Stimulated activated CD8-positive, alpha-beta memory T cell treated with anti-CD3 and anti-CD28 coated beads, Interleukin-15, amount 100 ng/mL, for 24 hours (primary cell): ENCODE data around the gene OR52A5.

Experiments
- DNase-seq: peaks from one replicate; pipeline ENCODE4 v3.0.0-alpha.2; 2020; ENCODE audit warnings: low read depth

The OR52A5 gene

DNA sequence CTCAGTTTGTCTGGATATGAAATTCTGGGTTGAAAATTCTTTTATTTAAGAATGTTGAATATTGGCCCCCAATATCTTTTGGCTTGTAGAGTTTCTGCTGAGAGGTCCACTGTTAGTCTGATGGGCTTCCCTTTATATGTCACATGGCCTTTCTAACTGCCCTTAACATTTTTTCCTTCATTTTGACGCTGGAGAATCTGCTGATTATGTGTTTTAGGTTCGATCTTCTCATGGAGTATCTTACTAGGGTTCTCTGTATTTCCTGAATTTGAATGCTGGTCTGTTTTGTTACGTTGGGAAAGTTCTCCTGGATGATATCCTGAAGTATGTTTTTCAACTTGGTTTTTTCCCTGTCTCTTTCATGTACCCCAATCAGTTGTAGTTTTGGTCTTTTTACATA lies 22.8 kb downstream of the OR52A5 start:
- DNase-seq, result no peak

DNA sequence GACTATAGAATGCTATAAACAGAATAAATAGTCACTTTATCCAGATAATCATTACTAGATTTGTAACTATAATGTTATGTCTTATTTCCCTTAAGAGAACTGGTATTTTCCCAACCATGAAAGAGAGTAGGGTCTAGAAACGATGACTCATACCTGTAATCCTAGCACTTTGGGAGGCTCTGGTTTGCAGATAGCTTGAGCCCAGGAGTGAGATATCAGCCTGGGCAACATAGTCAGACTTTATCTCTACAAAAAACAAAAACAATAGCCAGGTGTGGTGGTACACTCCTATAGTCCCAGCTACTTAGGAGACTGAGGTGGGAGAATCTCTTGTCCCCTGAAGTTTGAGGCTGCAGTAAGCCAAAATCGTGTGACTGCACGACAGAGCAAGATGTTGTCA lies 30.9 kb downstream of the OR52A5 start:
- DNase-seq, result no peak

DNA sequence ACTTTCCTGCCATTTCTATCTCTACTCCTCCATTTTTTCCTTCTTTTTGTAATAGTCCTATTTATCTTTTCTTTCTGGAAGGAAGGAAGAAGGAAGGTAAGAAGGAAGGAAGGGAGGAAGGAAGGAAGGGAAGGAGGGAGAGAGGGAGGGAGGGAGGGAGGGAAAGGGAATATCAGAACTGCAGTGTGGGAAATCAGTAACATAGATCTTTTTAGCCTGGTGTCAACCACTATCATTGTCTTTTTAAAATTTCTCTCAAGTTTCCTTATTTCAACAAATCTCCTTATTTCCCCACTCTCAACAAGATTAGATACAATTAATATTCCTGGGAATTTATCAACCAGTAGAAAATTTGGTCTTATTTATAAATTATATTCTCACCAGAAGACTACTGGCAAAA lies 35.1 kb downstream of the OR52A5 start:
- DNase-seq, result no peak

DNA sequence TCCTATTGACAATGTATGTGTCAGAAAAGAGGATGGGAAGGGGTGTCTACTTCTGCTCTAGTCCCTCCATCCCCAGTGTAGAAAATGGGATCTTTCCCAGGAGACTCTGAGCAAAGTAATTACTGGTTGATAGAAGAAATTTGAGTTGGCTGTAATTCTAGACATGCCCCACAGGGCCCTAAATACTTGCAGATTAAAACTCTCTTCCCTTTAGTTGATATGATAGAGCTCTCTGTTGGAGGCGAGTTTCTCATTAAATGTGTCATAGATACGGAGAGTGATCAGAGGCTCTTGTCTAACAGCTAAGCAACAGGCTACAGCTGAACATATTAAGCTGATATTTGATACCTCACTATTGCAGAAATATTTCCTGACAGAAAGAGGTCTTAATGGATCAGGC lies 35.9 kb downstream of the OR52A5 start:
- DNase-seq, result no peak

DNA sequence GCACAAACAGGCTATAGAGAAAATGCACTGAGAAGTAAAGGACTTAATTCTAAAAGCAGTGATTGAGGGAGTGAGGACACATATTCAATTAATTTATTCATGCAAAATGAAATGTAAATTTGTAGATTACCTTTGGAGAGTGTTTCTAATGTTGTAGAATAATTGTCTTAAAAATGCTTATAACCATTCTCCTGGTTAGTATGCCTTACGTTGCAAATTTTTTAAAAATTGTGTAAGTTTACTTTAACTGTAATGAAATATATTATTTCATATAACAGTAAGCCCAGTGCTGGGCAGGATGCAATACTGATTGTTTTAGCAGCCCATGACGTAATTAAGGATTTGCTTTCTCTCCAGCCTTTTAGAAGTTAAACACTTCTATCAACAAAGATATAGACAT lies 42.1 kb downstream of the OR52A5 start:
- no peak for DNase-seq

DNA sequence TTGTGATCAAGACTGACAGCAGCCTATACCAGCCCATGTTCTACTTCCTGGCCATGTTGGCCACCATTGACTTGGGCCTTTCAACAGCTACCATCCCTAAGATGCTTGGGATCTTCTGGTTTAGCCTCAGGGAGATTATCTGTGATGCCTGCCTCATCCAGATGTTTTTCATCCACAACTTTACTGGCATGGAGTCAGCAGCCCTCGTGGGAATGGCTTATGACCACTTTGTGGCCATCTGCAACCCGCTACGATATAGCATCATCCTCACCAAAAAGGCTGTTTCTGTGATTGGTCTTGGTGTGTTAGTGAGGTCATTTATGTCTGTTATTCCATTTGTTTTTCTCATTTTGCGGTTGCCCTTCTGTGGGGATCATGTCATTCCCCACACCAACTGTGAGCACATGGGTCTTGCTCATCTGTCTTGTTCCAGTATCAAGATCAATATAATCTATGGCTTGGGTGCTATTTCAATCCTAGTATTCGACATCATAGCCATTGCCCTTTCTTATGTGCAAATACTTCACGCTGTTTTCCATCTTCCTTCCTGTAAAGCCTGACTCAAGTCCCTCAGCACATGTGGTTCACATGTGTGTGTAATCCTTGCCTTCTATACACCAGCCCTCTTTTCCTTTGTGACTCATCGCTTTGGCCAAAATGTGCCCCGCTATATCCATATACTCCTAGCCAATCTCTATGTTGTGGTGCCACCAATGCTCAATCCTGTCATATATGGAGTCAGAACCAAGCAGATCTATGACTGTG lies 45.2 kb downstream of the OR52A5 start:
- no peak for DNase-seq

DNA sequence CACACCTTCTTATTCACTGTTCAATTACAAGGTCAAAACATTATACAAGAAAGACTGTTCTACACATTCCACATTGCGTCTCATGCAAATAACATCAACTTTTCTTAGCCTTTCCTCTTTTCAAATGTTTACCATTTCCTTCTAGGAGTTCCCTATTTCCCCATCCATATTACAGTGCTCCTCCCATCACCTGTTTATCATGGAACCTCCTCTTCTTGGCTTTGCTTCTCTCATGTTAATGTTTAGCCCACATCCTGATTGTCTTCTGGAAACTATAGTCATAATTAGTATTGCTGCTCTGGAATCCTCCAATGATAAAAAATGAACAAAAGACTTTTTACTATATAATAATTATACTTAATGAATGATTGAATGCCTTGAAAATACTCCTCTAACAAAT lies 47.5 kb downstream of the OR52A5 start:
- DNase-seq, result no peak

DNA sequence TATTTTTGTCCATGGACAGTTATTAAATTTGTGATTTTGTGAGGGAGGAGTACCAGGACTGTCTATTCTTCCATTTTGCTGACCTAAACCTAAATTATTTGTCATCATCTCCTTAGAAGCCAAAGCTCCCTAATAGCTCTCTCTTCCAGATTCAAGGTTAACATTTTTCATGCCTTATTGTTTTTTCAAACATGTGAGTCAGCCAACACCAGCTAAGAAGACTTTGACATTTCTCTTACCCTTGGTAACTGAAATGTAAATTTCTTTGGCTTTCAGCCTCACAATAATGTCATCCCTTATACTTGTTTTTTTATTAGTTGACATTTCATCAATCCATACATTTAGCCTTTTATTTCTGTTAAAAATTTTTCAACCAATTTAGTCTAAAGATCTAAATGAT lies 49.6 kb downstream of the OR52A5 start:
- no peak for DNase-seq

DNA sequence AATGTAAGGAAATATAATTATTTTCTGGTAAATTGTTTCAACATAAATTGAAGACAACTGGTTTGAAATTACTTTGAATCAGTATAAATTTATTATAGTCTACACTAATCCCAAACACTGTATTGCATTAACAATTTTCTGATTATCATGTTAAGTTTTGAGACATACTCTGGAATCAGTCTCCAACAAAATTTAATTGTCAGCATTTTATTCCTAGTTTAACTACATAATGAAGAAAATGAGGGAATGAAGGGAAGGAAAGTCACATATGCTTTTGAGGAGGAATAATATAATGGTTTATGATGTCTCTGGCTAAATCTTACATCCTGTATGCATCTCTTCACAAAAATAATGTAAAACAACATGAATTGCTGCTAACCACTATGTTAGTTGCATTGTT lies 54.6 kb downstream of the OR52A5 start:
- DNase-seq, result no peak

DNA sequence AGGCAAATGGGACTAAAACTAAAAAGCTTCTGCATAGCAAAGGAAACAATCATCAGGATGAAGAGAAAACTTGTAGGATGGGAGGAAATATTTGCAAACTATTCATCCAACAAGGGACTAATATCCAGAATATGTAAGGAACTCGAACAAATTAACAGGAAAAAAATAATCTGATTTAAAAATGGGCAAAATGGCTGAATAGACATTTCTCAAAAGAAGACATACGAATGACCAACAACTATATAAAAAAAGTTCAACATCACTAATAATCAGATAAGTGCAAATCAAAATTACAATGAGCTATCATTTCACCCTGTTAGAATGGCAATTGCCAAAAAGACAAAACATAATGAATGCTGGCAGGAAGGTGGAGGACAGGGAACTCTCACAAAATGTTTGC lies 56.8 kb downstream of the OR52A5 start:
- DNase-seq, result no peak
